GM19238 (cell line): ENCODE measurements around the gene CIZ1.
"Not testable (repeated sequence)": the region's sequence is repeated elsewhere in the genome, so short reads cannot be mapped to it uniquely, and the experiment has no call there.

Experiments used
- DNase-seq: peaks from one replicate; pipeline ENCODE4 v3.0.0; 2011; ENCODE audit warnings: low spot score; ENCODE audit not compliant: insufficient read length

Gene CIZ1

DNA sequence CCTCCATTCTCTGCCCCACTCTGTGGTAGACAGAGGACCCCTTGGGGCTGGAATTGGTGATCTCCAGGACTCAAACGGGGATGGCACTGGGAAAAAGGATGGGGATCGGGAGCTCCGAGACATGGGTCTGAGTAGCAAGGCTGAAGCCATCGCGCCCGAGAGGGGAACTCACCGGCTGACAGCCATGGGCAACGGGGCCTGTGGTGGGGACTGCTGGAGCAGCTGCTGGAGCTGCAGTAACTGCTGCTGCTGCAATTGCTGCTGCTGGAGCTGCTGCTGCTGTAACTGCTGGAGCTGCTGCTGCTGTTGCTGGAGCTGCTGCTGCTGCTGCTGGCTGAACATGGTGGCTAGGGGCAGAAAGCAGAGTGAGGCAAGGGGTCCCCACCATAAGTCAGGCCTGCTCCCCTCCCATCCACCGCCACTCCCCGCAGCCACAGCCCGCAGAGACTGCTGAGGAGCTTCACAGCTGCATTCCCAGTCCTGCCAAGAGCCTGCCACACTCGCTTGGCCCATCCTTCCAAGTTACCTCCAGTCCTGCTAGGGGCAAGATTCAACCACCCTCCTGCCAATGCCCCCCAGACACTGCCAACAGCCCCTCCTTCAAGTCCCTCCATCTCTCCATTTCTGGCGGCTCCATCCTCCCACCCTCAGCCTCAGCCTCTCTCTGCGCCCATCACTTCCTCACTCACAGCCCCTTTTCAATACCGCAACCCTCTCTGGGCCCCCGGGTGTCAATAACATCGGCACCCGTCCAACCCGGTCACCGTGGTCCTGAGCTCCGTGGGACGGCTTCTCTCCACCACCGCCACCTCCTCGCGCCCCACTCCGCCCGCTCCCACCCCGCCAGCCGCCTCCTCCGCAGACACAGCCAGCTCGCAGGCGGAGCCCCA lies 611 bp downstream of the CIZ1 start:
- no peak for DNase-seq

DNA sequence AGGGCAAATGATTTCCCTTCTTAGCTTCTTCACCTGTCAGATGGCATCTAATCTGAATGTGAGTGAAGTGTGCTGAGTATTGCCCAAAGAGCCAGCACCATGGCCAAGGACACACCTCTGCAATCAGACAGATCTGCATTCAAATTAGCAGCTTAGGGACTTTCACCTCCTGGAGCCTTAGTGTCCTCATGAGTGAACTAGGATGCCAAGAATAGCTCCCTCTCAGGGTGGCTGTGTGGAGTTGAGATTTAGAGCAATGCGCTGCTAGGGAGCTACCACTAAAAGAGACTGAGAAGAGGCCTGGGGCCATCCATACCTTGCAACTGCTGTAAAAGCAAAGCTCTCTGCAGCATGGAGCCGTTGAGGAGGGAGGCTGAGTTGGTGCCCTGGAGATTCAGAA lies 1.4 kb downstream of the CIZ1 start:
- no peak for DNase-seq

DNA sequence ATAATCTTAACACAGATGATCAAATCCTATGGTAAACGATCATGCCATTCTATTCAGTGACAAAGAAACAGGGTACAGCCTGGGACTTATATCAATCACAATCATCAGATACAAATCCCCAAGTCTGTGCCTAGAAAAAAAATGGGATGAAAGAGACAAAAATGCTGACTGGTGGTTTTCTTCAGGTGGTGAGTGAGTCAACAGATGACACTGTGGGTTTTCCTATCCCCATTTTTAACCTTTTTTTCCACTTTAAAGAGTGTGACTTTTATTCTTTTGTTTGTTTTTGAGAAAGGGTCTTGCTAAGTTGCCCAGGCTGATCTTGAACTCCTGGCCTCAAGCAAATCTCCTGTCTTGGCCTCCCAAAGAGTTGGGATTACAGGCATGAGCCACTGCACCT lies 3.2 kb downstream of the CIZ1 start:
- DNase-seq, result no peak

DNA sequence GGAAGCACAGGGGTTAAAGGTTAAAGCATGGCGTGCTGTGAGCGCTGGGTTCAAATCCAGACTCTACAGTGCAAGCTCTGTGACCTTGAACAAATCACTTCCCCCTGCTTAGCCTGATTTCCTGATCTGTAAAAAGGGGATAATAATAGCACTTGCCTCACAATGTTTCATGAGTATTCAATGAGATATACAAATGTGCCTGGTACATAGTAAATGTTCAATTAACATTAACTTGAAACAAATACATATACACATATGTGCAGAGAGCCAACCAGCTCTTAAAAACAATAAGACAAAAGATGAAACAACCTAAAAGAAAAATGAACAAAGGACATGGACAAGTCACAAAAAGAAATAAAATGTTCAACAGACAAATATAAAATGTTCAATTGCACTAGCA lies 4.0 kb downstream of the CIZ1 start:
- DNase-seq, result no peak

DNA sequence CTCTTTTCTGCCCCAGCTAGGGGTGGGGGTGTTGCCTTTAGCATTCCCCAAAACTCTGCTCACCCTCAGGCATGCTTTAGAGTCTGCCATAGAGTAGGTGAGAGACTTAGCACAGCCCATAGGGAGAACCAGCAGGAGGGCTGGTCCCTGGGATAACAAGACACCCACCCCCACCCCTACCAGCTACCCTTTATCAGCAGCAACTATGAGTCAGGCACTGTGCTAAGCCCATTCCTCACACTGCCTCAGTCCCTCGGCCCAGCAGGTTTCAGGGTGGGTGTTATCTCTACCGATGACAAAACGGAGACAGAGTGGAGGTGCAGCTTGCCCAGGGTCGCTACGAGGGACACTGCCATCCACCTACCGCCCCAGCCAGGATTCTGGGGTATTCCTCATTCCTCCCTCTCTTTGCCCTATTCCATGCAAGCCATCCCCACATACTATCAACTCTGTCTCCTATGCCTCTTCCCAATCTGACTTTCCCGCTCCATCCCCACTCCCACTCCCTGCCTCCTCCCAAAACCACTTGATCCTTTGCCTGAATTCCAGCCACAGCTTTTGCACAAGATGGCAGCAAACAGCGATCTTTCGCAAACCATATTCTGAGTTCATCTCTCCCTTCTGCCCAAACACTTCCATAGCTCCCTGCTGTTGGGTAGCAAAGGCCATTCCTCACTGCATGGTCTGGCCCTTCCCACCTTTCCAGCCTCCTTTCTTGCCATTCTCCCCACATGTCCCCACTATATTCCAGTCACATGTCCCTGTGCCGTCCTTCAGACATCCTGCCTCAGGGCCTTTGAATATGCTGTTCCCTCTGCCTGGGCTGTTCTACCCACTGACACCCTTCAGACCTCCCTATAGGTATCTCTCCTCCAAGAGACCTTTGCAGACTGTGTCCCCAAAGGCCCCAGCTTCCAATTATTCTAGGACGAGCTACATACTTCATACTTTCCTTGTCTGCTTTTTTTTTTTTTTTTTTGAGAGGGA lies 5.1 kb downstream of the CIZ1 start:
- no peak for DNase-seq

DNA sequence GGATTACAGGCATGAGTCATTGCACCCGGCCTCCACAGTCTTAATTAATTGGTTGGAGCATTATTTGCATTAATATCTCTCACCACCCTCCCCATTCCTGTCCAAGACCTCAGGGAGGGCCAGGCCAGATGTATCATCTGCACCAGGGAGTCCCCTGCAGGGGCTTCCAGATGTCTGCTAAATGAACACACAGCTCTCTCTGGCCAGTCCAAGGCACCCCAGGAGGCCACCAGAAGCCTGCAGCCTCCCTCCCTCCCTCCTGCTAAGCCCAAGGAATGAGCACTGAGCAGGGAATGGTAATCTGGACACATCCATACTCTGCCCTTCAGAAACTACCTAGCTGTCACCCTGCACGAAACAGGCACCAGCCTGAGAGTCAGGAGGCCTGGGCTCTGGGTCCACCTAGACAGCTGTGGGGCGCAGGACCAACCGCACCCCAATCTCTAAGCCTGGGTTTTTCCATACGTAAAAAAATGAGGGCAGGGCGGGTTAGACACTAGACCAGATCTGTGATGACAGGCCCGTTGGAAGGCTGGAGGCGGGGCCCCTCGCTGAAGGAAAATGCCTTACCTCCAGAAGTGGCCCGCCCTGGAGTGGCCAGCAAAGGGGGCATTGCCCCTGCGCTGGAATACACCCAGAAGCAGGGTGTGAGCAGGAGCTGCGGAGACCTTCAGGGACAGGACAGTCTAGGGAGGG lies 8.3 kb downstream of the CIZ1 start:
- DNase-seq, result no peak

DNA sequence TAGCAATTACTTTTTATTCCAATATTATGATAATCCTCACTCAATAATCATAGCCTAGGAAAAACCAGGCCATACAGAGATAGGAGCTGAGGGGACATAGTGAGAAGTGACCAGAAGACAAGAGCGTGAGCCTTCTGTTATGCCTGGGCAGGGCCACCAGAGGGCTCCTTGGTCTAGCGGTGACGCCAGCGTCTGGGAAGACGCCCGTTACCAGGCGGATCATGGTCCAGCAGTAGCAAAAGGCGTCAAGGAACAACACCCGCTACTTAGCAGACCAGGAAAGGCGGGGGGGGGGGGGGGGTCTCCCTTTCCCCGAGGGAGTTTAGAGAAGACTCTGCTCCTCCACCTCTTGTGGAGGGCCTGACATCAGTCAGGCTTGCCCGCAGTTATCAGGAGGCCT lies 9.9 kb downstream of the CIZ1 start:
- DNase-seq, result not testable (repeated sequence)

DNA sequence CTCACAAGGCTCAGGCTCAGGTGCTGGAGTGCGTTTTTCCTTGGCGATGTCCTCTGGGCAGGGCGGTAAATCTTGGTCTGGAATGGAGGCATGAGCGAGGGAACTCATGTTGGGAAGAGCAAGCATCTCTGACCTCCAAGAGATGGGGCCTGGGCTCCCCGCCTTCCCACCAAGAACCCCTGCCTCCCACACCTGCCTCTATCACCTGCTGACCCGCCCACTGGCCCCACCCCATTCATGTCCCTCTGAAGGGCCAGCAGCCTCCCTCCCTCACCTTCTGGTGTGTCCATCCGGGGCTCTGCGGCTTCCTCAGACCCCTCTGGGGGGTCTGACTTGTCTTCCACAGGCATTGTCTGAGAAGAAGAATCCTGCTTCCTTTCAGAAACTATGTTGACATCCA lies 10.9 kb downstream of the CIZ1 start:
- DNase-seq, result no peak

DNA sequence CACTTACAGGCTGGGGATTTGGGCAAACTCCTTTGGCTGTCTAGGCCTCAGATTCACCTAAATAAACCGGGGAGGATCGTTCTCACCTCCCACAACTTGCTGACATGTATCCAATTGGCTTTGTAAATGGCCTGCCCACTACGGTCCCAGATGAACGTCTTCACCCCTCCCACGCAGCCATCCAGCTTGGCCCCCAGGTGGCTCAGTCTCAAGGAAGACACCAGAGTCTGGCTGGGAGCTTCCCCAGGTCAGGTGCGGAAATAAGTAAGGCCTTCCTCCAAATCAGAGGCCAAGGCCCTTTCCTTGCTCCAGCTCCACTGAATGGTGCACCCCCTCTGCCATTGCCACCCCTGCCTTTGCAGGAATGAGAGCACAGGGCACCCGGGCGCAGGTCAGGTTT lies 11.4 kb downstream of the CIZ1 start:
- no peak for DNase-seq

DNA sequence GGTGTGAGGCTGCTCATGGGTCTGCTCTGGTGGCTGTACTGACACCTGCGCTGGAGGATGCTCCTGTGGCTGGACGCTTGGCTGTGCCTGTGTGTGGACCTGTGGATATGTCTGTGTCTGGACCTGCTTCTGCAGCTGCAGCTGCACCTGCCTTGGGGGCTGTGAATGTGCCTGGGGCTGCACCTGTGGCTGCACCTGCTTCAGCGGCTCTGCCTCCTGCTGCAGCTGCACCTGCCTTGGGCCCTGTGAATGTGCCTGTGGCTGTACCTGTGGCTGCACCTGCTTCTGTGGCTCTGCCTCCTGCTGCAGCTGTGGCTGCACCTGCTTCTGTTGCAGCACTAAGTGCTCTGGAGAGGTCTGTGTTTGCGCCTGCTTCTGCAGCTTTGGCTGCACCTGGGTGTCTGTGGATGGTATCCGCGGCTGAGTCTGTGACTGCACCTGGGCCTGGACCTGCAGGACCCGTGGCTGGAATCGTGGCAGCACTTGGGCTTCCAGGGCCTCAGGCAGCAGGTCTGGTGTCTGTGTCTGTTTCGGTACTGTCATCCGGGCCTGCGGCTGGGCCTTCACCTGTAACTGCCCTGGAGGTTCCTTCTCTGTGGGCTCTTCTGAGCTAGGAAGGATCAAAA lies 12.5 kb downstream of the CIZ1 start:
- no peak for DNase-seq

DNA sequence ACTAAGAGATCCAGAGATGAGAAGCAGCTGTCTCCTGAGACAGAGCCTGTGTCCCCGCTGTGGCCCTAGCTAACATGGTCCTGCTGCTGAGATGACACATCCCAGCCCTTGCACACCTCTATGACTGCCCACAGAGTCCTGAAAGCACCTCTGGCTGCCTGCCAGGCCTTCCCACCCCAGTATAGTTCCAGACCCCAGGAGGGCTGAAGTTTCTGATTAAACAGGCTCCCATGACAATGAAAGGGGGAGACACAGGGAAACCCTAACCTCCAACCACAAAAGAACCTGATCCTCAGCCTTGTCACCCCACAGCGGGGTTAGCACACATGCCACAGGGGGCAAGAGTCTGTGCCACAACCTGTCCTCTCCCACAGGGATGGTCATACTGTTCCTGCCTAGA lies 15.6 kb downstream of the CIZ1 start:
- no peak for DNase-seq

DNA sequence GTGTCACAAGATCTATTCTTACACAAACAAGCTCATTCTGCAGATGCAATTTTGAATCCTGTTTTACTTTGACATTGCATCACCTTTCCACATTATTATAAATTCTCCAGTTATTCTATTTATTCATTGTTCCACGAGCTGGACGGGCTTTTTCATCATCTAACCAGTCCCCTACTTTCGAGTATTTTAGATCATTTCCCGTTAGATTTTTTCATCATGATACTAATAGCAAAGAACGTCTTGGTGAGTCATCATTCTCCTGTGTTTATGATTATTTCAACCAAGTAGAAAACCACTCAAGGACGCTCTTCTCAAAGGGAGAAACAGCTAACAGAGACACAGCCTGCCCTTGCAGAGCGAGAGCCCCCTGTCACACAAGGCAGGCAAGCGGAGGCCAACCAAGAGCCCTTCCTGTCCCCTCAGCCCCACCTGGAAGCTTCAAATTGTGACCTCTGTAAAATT lies 16.2 kb downstream of the CIZ1 start:
- DNase-seq, result no peak

DNA sequence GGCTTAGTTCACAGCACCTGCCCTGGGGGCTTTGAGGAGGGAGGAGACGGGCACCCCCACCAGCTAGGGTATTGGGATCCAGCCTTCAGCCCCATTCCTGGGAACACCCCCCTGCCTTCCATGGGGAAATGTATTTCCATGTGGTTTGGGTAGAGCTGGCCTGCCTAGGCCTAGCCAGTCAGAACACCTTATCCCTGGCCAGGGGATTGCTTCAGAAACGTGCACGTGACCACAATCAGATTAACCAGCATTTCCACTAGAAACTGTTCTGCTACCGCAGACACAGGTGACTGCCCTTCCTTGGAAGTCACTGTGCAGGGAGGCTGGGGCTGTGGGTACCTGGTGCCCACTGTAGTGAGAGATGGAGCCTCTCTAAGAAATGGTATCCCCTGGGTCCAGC lies 17.3 kb downstream of the CIZ1 start:
- no peak for DNase-seq

DNA sequence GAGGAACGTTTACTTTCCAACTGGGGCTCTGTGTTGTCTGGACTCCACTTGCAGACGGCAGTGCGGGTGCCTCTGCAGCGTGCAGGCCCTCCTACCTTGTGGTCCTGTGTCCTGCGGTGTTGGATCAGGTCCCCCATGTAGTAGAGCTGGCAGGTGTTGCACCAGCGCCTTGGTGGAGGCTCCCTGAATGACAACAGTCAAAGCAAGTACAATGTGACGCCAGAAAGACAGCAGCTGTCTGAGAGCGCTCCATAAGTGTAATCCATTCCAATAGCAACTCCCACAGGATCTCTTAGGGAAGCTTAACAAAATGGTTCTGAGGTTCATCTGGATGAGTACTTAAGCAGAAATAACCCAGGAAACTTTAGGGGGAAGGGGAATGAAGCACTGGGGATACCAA lies 21.4 kb downstream of the CIZ1 start:
- DNase-seq, result no peak

DNA sequence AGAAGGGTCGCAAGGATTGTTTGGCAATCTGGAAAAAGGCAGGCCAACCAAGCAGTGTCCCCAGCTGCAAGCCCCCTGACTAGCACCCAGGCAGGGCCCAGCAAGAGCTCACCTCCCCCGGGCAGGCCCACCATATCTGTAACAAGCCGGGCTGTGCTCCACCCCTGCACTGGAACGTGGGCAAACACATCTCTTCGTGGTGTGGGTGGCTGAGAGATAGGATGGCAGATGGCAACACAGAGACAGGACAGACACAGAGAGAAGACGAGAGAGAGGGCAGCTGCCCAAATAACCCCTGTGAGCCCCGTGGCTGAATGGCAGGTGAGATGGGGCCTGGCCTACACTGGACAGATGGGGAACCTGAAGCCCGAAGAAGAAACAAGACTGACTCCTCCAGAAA lies 21.9 kb downstream of the CIZ1 start:
- DNase-seq, result no peak

DNA sequence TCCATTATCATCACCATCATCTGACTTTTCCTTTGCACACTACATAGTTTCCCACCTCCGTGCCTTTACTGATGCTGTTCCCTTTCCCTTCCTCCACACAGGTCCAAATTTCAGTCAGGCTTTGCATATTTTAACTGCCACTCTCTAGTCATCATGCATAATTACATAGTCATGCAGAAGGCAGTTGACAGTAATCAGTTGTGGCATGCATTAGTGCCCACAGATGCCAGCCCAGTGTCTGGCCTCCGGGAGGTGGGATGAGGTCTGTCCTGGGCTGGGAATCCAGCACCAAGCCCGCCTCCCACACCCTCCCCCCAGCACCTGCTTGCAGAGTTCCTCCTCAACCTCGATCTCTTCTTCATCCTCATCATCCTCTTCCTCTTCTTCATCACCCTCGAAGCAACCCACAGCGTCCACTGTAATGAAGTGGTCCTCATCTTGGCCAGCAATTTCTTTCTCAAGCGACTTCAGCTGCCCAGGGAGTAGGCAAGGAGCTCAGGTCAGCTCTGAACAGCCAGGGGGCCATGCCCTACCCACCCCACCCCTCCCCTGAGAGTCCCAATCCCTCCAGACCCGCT lies 22.6 kb downstream of the CIZ1 start:
- DNase-seq, result no peak

DNA sequence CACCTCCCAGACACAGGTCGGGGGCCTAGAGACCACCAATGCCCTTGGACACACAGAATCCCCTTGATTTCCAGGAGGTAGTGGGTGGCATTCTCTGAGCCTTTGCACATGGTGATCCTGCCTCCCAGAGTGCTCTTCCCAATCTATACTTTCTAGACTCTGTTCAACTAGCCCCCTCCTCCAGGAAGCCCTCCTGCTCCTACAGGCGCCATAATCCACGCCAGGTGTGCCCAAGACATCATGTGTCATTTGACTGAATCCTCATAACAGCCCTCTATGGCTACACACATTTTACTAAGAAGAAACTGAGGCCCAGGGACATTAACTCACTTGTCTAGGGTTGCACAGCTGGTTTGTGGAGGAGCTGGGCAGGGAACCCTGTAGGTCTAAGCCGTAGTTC lies 24.2 kb downstream of the CIZ1 start:
- DNase-seq, result no peak

DNA sequence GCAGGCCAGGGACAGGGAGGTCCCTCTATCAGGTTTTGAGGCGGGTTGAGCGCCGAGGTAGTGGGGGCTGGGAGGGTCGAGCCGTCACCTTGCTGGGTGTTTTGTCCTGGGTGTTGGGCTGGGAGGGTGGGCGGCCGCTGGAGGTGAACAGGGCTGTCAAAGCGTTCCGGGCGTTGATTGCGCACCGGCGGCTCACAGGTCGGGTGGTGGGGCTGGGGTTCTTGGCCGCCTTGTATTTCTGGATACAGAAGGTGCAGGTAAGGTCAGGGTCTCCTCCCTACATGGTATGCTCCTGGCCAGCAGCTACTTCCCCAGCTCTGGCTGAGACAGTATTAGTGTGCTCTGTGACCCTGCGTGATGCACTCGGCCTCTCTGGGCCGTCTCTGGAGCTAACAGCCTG lies 25.2 kb downstream of the CIZ1 start:
- DNase-seq, result no peak

DNA sequence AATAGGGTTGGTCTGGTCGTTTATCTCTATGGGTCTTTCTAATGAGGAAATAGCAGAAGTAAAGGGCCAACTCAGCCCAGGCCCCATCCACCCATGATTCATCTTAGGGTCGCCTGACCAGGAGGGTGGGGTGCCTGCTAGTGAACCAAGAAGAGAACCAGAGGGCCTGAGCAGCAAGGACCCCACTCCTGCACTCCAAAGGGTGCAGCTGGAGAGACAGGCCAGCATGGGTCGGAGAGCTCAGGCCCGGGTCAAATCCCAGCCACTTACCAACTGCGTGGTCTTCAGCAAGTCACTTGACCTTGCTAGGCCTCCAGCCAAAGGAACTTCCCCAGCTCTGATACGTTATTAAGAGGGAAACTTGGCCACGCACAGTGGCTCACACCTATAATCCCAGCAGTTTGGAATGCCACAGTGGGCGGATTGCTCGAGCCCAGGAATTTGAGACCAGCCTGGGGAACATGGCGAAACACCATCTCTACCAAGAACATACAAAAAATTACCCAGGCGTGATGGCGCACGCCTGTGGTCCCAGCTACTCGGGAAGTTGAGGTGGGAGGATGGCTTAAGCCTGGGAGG lies 27.0 kb downstream of the CIZ1 start:
- no peak for DNase-seq

DNA sequence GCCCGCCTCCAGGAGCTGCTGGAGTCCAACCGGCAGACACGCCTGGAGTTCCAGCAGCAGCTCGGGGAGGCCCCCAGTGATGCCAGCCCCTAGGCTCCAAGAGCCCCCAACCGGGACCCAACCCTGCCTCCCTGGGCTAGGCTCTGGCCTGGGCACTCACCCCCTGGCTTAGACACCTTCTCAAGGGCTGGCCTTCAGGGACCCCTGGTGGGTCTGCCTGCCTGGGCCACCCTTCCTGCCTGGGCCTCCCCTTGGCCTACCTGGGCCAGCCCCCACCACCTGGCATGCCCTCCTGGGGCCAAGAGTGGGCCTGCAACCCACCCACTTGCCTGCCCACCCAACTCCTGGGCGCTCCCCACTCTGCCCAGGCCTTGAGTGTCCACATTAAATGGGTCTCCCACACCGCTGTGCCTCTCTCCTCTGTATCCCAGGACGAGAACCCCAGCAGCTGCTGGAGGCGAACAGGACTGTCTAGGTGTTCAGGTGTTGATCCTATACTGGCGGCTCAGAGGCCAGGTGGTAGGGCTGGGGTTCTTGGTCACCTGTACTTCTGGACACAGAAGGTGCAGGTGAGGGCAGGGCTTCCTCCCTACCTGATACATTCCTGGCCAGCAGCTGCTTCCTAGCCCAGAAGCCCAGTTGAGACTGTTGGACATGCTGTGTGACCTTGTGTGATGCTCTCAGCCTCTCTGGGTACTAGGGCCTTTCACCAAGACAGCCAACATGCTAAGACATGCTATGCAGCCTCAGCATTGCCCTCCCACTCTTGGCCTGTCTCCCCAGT lies 27.7 kb downstream of the CIZ1 start:
- DNase-seq, result no peak
